Measurements from ENCODE around the gene CDH8. TPM values are rescaled to one million over a fixed set of nuclear protein-coding genes. Genes with fewer than 3 reads are reported as not detected.

CDH8 gene
- total and polyA plus RNA-seq, 12 donors: 0.03 to 9.2 (median 0.40) TPM; not detected in 8

DNA sequence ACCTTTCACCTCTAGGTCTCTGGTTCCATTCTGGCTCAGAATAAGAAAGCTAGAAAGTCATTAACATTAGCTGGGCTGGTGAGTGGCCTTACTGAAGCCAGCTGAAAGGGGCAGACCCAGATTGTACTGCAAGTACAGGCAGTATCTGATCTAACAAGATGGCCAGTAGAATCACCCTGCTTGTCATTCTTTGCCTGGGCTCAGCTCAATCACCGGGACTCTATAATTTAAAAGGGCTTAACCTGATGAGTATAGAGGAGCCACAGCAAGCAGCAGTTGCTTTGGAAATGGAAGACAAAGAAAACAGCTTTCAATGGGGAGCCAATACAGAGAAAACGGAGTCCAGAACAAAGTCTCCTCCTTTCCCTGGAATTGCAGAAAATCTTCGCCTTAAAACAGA is 13.6 kb downstream of the CDH8 start:
- DNase-seq: no peak
- TF ChIP-seq, protein P1, sequence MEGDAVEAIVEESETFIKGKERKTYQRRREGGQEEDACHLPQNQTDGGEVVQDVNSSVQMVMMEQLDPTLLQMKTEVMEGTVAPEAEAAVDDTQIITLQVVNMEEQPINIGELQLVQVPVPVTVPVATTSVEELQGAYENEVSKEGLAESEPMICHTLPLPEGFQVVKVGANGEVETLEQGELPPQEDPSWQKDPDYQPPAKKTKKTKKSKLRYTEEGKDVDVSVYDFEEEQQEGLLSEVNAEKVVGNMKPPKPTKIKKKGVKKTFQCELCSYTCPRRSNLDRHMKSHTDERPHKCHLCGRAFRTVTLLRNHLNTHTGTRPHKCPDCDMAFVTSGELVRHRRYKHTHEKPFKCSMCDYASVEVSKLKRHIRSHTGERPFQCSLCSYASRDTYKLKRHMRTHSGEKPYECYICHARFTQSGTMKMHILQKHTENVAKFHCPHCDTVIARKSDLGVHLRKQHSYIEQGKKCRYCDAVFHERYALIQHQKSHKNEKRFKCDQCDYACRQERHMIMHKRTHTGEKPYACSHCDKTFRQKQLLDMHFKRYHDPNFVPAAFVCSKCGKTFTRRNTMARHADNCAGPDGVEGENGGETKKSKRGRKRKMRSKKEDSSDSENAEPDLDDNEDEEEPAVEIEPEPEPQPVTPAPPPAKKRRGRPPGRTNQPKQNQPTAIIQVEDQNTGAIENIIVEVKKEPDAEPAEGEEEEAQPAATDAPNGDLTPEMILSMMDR (IDR thresholded peaks at IDR 0.05): no peak
- TF ChIP-seq POLR2A (IDR thresholded peaks at IDR 0.05): no peak
- 69 to 83% (median 77%) methylated on average over 2 to 3 of the region's 3 CpGs for WGBS, 4 donors
- Histone ChIP-seq H3K4me1 (replicated peaks in 1 of 2) (no peaks in the 10 kb centered on the region), H3K27me3 (peaks cover 8% of the 10 kb centered on the region), H3K36me3 (replicated peaks in 1 of 2) (no peaks in the 10 kb centered on the region), H3K27ac (no peak overlapping the region), H3K9me3 (replicated peaks in 1 of 3) (no peaks in the 10 kb centered on the region), H3K4me3 (no peak overlapping the region)
- intact Hi-C loops (cut with DNase I): no loop called here

DNA sequence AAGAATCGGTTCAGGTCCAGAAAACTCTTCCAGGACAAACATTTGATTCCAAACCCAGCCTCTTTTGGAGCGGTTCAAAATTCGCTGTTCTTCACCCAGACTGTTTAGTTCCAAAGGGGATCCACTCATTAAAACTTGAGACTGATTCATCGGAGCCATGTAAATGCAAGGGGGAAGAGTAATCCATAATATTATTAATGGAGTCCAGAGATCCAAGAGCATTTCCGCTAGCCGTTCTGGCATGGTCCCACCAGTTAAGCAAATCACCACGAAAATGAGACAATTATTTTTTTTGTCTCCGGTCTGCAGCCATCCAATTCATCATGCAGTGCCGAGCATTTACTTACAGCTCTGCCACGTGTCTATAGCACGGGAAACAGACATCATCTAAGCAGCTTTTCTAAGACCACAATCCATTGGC is 15.1 kb downstream of the CDH8 start:
- Histone ChIP-seq H3K9me3 (replicated peaks in 1 of 3) (no peaks in the 10 kb centered on the region), H3K27ac (no peak overlapping the region), H3K4me3 (no peak overlapping the region), H3K4me1 (replicated peaks in 1 of 2) (no peaks in the 10 kb centered on the region), H3K27me3 (peaks cover 8% of the 10 kb centered on the region), H3K36me3 (replicated peaks in 1 of 2) (no peaks in the 10 kb centered on the region)
- DNase-seq: no peak
- no peak for TF ChIP-seq POLR2A (IDR thresholded peaks at IDR 0.05)
- TF ChIP-seq, protein P1 (IDR thresholded peaks at IDR 0.05): no peak
- intact Hi-C loops (cut with DNase I): no loop called here
- 47 to 60% (median 51%) methylated on average over 11 of the region's 11 CpGs for WGBS, 4 donors

DNA sequence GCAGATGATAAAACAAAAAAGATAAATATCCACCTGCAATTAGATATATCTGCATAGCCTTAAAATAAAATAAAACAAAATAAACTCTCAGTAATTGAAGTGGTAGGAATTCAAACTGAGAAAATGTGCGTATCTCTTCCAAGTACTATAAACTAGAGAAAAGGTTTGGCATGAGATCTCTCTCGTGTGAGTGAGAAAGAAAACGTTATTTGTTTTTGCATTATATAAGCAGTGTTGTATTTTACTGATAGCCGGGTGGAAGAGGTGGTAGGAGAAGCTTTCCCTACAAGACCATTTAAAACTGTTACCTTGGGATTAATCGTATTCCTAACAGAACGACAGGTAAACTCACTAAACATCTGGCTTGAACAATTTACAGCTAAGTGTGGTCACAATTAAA is 15.6 kb downstream of the CDH8 start:
- 50 to 59% (median 55%) methylated on average over 6 of the region's 6 CpGs for WGBS, 4 donors
- Histone ChIP-seq H3K36me3 (replicated peaks in 1 of 2) (no peaks in the 10 kb centered on the region), H3K9me3 (replicated peaks in 1 of 3) (no peaks in the 10 kb centered on the region), H3K27ac (no peak overlapping the region), H3K4me1 (replicated peaks in 1 of 2) (no peaks in the 10 kb centered on the region), H3K27me3 (peaks cover 8% of the 10 kb centered on the region), H3K4me3 (no peak overlapping the region)
- intact Hi-C loops (cut with DNase I): no loop called here
- no peak for DNase-seq
- no peak for TF ChIP-seq POLR2A (IDR thresholded peaks at IDR 0.05)
- TF ChIP-seq, protein P1 (IDR thresholded peaks at IDR 0.05): no peak

DNA sequence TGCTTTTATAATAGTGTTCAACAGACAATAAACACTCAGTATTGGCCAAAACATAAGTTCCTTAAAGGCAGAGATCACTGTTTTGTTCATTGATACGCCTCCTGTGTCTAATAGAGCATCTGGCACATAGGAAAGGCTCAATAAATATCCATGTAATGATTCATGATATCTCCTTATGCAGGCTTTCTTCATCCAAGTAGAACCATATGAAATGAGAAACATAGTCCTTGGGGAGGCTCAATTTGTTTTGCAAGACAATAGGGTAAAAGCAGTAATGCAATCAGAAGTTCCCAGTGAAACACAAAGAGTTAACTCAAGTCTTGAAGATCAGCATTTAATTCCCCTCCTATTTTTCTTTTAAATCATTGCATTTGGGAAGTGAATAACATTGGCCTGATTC is 16.4 kb downstream of the CDH8 start:
- intact Hi-C loops (cut with DNase I): no loop called here
- DNase-seq: no peak
- no peak overlapping the region for H3K4me3 ChIP-seq
- H3K9me3 ChIP-seq (replicated peaks in 1 of 3): no peaks in the 10 kb centered on the region
- TF ChIP-seq POLR2A (IDR thresholded peaks at IDR 0.05): no peak
- TF ChIP-seq, protein P1 (IDR thresholded peaks at IDR 0.05): no peak
- peaks cover 8% of the 10 kb centered on the region for H3K27me3 ChIP-seq
- 77 to 95% (median 79%) methylated on average over 1 of the region's 1 CpG for WGBS, 4 donors
- no peak overlapping the region for H3K27ac ChIP-seq
- H3K36me3 ChIP-seq (replicated peaks in 1 of 2): no peaks in the 10 kb centered on the region
- no peaks in the 10 kb centered on the region for H3K4me1 ChIP-seq (replicated peaks in 1 of 2)
